Activated CD8-positive, alpha-beta memory T cell treated with anti-CD3 and anti-CD28 coated beads, Interleukin-2, amount 50 U/mL, for 1 hour (primary cell): Measurements from ENCODE around the gene B4GALNT4.
"Not testable (repeated sequence)": the region's sequence is repeated elsewhere in the genome, so short reads cannot be mapped to it uniquely, and the experiment has no call there.

Source experiments
- DNase-seq: peaks from one replicate; pipeline ENCODE4 v3.0.0-alpha.2; 2020; ENCODE audit errors: extremely low read depth

B4GALNT4 gene

DNA sequence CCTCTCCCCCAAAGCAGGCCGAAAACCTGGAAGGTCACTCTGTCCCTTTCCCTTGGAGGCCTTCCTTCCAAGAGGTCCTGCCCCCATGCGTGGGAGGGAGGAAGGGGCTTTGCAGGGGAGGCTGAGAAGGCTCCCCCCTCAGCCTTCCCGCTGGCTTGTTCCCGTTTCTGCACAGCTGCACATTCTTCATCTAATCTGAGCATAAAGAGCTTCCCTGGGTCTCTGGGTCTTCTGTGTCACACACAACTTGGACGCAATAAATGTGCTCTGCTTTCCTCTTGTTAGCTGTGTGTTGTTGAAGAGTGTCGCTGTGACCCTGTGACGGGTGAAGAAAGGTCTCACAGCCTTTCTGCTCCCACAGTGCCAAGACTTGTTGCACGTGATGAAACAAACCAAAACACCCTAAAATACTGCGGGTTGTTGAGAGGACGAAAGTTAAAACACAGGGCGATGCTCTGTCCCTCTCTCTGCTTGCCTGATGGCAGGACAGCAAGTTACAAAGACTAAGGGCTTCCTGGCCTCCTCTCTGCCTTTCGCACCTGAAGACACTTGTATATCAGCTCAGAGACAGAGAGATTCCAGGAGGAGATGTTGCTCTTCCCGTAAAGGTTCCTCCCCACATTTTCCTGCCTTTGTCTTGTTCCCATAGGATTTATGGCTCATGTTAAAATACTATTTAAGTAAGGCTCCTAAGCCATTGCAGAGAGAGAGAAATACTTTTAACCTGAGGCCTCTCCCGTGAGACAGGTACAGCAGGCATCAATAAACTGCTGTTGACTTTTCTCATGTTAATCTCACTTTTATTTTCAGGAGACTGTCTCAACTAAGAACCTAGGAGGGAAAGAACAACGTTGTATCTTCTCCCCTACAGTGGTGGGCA, 33.3 kb upstream of the B4GALNT4 start:
- no peak for DNase-seq

DNA sequence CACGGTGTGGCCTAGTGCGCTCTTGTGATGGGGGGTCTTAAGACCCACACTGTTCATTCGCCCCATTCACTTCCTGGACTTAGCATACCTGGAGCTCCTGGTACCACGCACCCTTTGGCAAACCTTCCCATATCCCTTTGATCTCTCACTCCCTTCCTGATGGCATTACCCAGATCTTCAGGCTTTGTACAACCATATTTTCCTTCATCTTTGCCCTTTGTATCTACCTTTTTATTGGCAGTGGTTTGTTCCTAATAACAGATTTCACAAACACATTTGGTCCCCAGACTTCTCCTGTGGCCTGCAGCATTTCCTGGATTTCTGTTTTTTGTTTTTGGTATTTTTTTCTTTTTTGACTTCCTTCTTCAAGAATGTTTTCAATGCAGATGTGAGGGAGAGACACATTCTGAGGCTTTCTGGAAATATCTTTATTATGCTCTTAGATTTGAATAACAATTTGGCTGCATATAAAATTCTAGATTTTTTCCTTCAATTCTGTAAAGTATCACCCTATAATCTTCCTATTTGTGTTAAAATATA, 32.6 kb upstream of the B4GALNT4 start:
- DNase-seq, result no peak

DNA sequence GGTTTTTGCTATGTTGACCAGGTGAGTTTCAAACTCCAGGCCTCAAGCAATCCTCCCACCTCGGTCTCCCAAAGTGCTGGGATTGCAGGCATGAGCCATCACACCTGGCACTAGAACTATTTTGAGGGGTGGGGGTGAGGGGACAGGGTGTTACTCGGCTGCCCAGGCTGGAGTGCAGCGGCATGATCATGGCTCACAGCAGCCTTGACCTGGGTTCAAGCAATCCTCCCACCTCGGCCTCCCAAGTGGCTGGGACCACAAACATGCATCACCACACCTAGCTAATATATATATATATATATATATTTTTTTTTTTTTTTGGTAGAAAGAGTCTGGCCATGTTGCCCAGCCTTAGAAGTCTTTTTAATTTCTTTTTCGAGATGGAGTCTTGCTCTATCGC, 31.6 kb upstream of the B4GALNT4 start:
- DNase-seq, result no peak

DNA sequence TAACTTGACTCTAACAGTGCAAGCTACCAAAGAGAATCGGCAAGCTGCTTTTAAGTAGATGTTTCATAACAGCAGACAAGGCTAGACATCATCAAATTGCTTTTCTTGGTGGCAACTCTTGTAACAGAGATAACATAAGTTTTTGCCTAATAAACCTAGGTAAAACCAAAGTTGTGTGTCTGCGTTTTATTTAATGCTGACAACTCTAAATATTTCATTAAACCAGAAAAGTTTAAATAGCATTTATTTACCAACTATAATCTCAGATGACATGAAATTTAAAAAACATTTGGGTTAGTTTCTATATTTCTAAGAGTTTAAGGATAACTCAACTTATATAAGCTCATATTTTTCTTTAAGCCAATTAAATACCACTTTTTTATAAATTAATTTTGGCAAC, 29.3 kb upstream of the B4GALNT4 start:
- DNase-seq, result no peak

DNA sequence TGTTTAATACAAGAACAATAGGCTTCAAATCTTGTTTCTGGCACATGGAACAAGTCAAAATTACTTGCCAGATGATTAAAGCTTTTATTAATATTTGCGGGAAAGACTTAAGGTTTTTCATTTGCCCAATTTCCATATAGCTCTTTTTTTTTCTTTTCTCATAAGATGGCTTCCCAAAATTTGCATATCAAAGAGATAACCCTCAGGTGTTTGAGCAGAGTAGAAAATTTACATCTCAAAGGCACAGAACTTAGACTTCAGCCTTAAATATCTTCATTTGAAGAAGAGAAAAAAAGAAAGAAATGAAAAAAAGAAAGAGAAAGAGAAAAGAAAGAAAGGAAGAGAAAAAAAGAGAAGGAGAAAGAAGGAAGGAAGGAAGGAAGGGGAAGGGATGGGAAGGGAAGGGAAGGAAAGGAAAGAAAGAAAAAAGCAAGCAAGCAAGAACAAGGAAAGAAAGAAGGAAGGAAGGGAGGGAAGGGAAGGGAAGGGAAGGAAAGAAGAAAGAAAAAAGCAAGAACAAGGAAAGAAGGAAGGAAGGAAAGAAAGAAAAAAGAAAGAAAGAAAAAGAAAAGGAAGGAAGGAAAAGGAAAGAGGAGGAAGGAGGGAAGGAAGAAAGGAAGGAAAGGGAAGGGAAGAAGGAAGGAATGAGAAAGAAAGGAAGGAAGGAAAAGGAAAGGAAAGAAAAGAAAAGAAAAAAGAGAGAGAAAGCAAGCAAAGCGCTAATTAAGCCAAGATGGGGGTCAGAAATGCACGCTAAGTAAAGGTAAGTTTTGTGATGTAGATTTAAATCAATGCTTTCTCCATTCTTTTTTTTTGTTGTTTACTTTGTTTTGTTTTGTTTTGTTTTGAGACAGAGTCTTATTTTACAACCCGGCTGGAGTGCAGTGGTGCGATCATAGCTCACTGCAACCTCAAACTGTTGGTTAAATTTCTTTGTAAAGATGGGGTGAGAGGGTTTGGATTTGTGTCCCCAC, 28.5 kb upstream of the B4GALNT4 start:
- no peak for DNase-seq

DNA sequence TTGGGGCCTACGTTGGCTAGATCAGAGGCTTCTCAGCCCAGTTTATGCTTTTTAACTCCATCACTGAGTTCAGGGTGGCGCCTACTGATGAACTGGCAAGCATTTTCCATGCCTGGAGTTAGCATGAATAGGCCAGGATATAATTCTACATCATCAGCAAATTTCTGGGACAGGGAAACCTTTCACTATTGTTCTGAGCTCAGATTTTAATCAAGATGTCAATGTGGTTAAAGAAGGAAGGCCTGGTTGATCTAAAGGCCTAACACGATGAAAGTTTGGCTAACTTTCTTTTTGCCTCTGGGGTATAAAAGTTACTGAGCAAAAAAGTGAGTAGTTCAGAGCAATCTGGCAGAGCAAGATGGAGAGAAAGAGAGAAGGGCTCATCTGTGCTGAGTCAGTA, 27.0 kb upstream of the B4GALNT4 start:
- DNase-seq, result no peak

DNA sequence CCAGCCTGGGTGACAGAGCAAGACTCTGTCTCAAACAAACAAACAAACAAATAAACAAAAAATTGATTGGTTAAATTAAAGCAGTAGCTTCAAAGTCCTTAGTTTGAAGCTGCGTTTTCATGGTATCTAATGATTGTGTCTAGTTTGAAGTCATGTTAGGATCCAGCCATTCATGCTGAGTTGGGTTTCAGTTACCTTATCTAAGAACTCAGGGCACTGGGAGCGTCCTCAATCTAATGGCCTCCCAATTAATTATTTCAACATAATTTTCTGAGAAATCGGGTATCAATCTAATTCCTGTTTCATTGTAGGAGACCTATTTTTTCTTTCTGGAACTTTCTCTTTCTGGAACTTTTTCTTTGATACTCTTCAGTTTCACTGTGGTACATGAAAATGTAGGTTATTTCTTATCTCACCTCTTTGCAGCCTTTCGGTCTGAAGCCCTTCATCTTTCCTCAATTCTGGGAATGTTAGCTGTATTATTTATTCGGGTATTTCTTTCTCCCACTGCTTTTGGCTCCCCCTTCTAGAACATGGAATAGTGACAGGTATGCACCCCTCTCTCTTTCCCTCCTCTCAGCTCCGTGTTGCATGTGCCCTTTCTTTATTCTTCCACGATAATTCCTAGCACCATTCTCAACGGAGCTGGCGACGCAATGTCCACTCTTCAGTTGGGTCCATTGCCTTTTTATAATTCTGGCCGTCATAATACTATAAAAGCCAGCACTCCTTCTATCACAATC, 24.3 kb upstream of the B4GALNT4 start:
- DNase-seq, result no peak

DNA sequence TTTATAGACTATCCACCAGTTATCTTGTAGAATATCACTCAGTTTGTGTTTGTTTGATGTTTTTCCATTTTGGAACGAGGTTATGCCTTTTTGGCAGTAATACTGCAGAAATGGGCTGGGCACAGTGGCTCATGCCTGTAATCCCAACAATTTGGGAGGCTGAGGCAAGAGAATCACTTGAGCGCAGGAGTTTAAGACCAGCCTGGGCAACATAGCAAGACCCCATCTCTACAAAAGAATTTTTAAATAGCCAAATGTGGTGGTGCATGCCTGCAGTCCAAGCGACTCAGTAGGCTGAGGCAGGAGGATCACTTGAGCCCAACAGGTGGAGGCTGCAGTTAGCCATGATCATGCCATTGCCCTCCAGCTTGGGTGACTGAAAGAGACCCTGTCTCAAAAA, 22.8 kb upstream of the B4GALNT4 start:
- DNase-seq, result no peak

DNA sequence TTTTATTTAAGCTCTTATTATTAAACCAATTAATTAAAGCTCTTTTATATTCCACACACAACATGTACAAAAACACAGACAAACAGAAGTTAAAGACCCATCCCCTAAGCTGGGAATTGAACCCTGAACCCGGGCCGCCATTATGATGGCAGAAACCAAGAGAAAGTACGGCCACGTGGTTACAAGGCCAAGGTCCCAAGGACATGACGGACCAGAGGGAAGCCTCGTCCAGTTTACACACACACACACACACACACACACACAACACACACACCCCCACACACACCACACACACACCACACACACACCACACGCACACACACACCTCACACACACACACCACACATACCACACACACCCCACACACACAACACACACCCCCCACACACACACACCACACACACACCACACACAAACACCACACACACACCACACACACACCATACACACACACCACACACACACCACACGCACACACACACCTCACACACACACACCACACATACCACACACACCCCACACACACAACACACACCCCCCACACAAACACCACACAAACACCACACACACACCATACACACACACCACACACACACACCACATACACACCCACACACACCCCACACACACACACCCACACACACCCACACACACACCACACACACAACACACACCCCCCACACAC, 19.9 kb upstream of the B4GALNT4 start:
- not testable (repeated sequence) for DNase-seq

DNA sequence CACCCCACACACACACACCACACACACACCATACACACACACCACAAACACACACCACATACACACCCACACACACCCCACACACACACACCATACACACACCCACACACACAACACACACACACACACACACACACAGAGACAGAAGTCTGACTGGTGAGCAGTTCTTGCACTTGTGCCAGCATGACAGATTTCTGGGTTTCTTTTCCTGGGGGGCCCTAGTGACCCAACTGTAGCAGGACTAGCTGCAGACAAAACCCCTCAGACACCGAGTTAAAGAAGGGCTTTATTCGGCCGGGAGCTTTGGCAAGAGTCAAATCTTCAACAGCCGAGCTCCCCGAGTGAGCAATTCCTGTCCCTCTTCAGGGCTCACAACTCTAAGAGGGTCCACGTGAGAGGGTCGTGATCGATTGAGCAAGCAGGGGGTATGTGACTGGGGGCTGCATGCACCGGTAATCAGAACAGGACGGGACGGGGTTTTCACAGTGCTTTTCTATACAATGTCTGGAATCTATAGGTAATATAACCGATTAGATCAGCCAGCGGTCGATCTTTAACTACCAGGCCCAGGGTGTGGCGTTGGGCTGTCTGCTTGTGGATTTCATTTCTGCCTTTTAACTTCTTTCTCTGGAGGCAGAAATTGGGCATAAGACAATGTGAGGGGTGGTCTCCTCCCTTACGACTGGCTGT, 19.1 kb upstream of the B4GALNT4 start:
- not testable (repeated sequence) for DNase-seq

DNA sequence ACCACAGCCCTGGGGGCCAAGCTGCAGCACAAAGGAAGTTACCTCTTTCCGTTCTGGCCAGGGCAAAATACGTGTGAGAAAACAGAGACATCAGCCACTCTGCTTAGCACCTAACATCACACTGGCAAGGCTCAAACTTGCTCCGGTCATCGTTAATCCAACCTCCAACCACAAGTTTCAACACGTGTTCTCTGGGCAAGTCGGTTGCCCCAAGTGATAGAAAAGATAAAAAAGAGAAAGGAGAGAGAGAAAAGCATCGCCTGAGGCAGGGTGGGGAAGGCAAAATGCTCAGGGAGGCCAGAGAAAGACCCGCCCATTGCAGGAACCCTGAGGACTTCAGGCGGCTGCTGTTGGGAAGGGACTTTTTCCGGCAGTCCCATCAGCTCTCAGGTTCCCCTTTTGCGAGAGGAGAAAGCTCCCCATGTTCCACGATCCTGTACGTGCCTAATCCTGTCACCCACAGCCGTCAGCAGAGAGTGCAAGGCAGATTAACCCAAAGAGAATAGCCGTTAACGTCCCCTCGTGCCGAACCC, 18.5 kb upstream of the B4GALNT4 start:
- no peak for DNase-seq

DNA sequence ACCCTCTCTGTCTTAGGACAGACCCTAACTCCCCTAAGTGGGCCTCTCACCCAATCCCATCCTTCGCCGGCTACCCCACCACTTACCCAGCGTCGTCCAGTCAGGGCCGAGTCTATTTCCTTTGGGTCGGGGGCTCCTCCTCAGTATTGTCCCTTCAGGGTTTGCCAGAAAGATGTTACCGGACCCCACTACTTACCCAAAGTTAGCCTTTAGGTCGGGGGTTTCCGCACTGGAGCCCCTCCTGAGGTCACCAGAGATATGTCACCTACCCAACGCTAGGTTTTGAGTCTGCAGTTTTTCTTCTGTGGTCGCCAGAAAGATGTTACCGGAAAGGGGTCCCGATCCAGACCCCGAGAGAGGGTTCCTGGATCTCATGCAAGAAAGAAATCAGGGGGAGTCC, 17.9 kb upstream of the B4GALNT4 start:
- no peak for DNase-seq

DNA sequence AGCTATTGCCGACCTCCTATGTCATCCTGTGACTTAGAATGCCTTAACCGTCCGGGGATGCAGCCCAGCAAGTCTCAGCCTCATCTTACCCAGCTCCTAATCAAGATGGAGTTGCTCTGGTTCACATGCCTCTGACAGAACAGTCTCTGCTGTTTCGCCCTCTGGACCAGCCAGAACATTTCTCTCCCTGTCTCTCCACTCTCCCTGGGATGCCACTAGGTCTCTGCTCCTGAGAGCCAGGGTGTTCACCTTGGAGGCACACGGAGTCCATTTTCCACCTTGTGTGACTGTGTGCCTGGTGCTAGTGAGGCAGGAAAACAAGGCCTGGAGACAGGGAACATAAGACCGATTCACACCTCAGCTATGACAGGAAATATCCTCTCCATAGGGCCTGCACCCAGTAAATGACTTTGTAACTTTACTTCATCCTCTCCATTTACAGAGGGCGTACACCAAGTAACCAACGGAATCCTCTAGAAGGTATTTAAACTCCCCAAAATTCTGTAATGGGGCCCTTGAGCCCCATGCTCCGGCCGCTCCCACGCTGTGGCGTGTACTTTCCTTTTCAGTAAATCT, 16.8 kb upstream of the B4GALNT4 start:
- no peak for DNase-seq

DNA sequence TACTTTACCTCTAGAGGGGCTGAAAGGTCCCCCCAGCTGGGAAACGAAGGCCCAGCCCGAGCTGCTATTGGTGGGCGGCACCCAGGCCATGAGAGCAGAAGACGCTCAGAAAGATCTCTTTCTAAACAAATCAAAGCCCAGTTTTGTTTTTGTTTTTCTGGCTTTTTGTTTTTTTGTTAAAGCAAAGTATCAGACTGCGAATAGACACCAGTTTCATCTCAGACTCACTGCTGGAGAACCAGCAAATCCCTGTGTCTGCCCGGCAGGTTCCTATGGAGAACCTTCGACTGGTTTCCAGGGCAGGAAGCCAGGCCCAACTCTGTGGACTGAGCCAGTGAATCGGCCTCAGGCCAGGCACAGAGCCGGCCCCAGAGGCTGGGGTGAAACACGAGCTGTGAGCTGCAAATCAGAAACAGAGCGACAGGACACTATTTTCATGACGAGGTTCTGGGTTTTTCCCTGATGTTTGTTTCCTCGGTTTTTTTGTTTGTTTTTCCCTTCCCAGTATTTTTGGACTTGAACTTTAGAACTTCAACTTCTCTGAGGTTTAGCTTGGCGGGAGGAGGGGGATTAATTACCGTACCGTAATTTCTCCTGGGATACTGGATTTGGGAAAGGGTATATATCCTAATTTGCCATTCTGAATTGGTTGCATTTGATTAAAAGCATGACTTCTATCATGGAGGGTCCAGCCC, 16.0 kb upstream of the B4GALNT4 start:
- no peak for DNase-seq

DNA sequence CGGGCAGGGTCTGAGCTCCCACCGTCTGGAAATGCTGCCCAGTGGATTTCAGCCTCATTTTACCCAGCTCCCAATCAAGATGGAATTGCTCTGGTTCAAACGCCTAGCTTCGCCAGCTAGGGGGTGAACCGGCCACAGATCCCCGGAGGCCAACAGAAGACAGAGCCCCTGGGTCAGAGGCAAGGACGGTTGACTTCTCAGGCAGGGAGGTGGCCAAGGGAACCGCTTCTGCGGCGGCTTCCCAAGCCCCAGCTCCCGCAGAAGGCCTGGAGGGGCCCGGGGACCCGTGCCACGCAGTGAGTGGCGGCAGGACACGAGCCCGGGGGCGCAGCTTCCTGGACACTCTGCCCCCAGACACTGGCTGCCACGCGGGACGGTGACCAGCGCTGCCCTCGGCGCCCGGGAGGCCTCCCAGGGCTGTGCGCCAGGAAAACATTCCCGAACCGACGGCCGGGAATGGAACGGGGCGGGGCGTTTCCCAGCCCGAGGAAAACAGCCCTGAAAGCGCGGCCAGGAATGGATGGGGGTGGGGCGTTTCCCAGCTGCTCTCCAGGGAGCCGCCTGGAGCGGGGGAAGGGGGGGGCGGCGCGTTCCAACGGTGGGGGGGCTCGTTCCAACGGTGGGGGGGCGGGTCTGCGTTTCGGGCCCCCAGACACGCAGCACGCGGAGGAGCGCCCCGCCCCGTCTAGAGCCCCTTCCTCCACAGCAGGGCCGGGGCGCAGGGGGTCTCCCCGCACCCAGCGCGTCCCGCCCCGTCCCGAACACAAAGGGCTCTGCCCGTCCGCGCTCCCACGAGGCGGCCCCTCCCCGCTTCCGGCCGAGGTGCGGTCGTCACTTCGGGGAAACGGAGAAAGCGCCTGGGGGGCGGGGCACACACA, 13.5 kb upstream of the B4GALNT4 start:
- DNase-seq, result peak; percentile 61

DNA sequence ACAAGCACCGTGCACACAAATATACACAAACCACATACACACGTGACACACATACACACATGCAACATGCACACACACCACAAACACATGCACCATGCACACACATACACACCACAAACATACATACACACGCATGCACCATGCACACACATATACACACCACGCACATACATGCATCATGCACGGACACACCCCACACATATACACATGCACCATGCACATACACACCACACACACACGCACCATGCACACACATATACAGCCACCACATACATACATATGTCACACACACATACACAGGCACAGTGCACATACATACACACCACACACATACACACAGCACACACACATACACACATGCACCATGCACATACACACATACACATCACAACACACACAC, 12.7 kb upstream of the B4GALNT4 start:
- no peak for DNase-seq

DNA sequence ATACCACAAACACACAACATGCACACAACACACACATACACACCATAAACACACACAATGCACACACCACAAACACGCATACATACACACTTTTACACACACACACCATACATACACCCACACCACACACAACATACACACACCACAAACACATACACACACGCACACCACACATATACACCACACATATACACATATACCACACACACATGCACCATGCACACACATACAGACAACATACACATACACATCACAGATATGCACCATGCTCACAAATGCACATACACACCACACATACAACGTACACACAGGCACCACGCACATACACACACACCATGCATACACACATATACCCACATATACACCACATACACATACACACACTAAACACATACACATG, 11.7 kb upstream of the B4GALNT4 start:
- no peak for DNase-seq

DNA sequence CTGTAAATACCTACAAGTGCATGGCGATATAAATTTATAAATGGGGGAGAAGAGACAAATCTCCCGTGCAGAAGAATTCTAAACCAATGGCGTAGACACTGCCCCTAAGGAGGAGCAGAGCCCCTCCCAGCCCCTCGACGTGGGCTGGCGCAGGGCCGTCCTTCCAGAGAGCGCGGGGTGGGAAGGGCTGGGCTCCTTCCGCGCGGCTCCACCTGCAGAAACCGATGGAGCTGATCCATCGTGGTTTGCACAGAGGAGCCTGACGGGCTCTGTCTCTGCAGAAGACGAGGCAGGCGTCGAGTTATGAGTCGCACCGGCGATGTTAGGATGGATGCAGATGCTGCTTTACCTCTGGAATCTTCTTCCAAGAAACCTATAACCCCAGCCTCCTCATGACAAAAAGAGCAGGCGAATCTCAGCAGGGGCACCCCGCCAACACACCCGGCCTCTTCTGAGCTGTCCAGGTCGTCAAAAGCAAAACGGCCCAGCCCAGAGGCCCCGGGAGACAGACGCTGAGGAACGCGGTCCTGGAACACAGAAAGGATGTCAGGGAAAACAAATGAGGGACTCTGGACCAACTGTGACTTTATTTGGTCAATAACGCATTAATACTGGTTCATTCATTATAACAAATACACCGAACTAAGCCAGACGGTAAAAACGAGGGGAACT, 11.0 kb upstream of the B4GALNT4 start:
- DNase-seq, result no peak
